Astrocyte of the spinal cord (primary cell): ENCODE results near the gene HDAC5.
A peak's percentile ranks its signal among the peaks of the same experiment; 100 is the strongest.

Source experiments
- DNase-seq: peaks from one replicate; pipeline ENCODE4 v3.0.0; 2011; ENCODE audit warnings: low read depth, low spot score
- H3K4me3 ChIP-seq: 2 replicates; pipeline ENCODE4 v1.5.1; 2011; ENCODE audit warnings: low read depth, mild to moderate bottlenecking, low read length, moderate library complexity
- in situ Hi-C: cut with HindIII; loops from 2 replicates; pipeline ENCODE4 v1.10.0; 2017; ENCODE audit warnings: low sequenced_read_pairs
- TF ChIP-seq, protein P1 (sequence below): IDR thresholded peaks from 2 replicates; pipeline ENCODE4 v1.5.1; 2012; ENCODE audit warnings: low read depth, mild to moderate bottlenecking, low read length, inconsistent platforms

HDAC5 gene

DNA sequence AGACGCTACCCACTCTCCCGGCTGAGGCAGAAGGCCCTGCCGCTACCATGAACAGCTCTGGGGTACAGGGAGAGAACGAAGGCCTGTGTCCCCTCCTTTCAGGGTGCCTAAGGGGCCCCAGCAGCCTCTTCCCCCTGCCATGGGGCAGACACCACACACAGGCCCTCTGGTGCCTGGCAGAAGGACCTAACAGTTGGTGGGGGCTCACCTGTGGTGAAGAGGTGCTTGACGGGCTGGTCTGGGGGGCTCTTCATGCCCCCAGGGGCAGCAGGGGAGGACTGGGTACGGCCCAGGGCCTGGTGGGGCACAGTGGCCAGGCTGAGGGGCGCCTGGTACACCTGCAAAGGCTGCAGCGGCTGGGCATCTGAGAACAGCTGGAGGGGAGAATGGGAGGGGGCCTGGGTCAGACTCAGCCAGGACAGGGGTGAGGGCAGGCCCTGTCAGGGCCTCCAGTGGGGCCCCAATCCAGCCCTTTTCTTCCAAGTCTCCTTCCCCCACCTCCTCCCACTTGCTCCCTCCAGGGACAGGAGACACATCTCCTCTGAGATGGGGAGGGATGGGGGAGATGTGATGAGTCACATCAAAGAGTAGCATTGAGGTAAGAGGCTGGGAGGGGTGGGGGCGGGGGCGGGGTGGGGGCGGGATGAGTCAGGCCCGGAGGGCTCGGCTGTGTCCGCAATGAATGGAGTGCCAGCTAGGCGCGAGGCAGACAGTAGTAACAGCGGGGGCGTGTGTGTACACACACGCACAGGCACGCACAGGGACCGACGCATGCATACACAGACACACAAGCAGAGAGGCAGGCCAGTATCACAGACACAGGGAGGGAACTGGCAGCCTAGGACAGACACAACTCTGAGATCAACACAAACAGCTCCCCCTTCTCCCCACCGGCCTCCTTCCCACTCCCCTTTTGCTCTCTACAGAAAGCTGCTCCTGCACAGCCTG is 36.8 kb downstream of the HDAC5 start:
- DNase-seq, result peak; percentile 88
- H3K4me3 ChIP-seq, result no peak overlapping the region
- TF ChIP-seq, protein P1, sequence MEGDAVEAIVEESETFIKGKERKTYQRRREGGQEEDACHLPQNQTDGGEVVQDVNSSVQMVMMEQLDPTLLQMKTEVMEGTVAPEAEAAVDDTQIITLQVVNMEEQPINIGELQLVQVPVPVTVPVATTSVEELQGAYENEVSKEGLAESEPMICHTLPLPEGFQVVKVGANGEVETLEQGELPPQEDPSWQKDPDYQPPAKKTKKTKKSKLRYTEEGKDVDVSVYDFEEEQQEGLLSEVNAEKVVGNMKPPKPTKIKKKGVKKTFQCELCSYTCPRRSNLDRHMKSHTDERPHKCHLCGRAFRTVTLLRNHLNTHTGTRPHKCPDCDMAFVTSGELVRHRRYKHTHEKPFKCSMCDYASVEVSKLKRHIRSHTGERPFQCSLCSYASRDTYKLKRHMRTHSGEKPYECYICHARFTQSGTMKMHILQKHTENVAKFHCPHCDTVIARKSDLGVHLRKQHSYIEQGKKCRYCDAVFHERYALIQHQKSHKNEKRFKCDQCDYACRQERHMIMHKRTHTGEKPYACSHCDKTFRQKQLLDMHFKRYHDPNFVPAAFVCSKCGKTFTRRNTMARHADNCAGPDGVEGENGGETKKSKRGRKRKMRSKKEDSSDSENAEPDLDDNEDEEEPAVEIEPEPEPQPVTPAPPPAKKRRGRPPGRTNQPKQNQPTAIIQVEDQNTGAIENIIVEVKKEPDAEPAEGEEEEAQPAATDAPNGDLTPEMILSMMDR, result no peak
- in situ Hi-C loops, result no loop called here

DNA sequence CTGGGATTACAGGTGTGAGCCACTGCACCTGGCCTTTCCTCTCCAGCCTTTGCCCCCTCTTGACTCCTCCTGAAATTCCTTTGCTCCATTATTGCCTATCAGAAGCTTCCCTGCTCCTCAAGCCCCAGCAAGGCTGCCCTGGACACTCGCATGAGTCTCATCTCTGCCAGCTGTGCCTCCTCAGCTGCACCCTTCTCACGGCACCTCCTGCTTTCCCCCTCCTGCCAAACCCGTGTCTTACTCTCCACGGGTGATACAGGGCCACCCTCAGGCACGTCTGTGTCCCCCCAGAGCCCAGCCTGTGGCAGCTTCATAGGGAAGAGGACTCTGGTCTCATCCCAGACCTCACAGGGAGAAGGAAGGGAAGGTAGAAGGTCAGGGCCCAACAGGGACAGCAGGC is 37.5 kb downstream of the HDAC5 start:
- TF ChIP-seq, protein P1, result no peak
- no peak overlapping the region for H3K4me3 ChIP-seq
- no peak for DNase-seq
- in situ Hi-C loops, result no loop called here

DNA sequence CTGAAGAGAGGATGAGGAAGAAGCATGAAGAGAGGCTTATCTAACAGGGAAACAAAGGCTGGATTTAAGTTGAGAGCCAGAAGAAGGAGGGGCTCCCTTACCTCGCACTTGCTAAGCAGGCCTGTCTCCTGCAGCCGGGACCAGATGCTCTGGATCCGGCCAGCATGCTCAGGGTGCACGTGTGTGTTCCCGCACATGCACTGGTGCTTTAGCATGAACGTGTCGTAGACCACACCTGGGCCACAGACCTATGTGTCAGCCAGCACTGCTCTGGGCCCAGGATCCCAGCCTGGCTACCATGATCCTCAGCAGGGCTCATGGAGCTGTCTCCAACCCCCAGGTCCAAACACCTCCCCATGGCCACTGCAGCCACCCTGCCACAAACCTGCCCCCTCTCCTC is 38.5 kb downstream of the HDAC5 start:
- TF ChIP-seq, protein P1, result no peak
- H3K4me3 ChIP-seq, result no peak overlapping the region
- in situ Hi-C loops, result no loop called here
- DNase-seq, result no peak

DNA sequence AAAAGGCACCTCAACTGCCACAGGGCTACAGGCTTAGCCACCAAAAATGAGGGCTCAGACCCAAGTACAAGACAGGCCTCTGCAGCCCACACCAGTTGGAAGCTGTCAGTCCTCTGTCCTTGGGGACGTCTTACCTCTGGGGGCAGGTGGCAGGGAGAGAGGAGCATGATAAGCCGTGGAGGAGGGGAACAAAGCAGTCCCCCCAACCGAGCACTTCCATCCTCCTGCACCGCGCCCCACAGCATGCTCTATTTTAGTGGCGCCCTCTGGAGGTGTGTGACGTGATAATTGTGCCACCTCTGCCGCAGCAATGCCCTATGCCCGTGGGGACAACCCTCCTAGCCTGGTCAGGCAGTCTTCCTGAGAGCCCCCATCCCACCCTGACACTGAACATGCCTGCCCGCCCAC is 39.3 kb downstream of the HDAC5 start:
- no peak for DNase-seq
- in situ Hi-C loops, result no loop called here
- TF ChIP-seq, protein P1, result peak; percentile 30
- no peak overlapping the region for H3K4me3 ChIP-seq

DNA sequence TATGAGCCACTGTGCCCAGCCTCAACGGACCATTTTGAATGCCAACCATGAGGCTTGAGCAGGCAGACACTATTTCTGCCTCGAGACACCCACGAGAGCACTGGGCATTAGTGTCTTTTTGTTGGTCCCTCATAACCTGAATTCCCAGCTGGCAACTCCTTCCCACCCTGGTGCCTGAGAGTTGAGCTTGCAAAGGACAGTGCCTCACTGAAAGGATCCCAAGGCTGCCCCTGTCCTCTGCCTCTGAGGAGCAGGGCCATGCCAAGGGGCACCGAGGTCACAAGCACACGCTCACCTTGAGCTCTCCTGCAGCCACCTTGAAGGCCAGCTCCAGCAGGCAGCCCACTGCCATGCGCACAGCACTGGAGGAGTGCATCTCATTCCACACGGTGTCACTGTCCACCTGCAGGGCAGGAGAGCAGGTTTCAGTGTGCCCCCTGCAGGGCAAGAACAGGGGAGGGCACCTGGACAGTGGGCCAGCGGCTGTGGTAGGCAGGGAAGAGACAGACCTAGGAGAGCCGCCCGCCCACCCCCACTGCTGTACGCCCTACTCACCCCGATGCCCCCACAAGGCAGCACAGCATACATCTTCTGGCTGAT is 40.1 kb downstream of the HDAC5 start:
- H3K4me3 ChIP-seq, result no peak overlapping the region
- in situ Hi-C loops, result no loop called here
- no peak for DNase-seq
- TF ChIP-seq, protein P1, result peak; percentile 37

DNA sequence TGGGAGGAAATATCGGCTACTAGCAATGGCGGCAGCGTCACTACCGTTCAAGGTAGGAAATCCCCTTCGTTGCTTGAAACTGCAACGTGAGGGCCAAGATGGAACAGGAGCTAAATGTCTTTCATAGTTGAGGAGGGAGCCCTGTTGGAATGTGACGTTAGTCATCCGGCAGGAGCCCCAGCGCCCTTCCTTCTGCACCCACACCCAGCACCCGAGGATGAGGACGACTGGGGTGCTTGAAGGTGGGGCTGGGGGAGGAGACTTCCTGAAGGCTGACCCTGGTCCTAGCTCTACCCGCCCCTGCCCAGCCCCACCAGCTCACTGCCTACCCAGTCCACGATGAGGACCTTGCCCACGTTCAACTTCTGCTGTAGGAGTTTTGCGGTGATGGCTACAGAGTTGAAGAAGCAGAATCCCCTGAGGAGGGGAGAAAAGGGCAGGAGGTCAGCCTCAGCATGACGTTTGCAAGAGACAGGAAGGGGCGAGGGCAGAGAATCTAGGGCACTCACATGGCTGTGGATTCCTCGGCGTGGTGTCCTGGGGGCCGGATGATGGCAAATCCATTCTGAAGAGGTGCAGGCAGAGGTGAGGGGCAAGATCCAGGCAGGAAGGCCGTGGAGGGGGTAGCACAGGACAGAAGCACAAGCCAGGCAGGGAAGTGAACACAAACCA is 41.0 kb downstream of the HDAC5 start:
- no peak for DNase-seq
- H3K4me3 ChIP-seq, result no peak overlapping the region
- in situ Hi-C loops, result no loop called here
- TF ChIP-seq, protein P1, result no peak
